Measurements from ENCODE around the gene RNF150. TPM values are rescaled to one million over a fixed set of nuclear protein-coding genes. Genes with fewer than 3 reads are reported as not detected.

RNF150 gene
- total RNA-seq, 1 experiment from 2014 or later, result 4.4 TPM

- Histone ChIP-seq H3K9me3 (ENCODE audit: control insufficient read depth, low read depth, low read length) (no peaks in the 10 kb centered on the region), H3K23ac (ENCODE audit: insufficient read length, low read depth, low read length) (no peak overlapping the region), H3K4ac (ENCODE audit: low read depth, low read length) (no peak overlapping the region), H3K79me1 (ENCODE audit: insufficient read depth, low read depth, low read length, poor library complexity, severe bottlenecking) (no peaks in the 10 kb centered on the region), H4K5ac (ENCODE audit: insufficient read length, low read depth, low read length) (no peak overlapping the region), H2BK120ac (ENCODE audit: low read depth, low read length, poor library complexity, severe bottlenecking) (no peak overlapping the region), H3K23me2 (ENCODE audit: insufficient read length, low read depth, low read length, poor library complexity, severe bottlenecking) (no peaks in the 10 kb centered on the region), H3K79me2 (ENCODE audit: insufficient read depth, low read length) (no peaks in the 10 kb centered on the region), H2AFZ (ENCODE audit: low read length) (no peak overlapping the region), H3T11ph (ENCODE audit: low read length) (no peak overlapping the region), H3K9ac (ENCODE audit: extremely low read depth, insufficient read length, low read length) (no peak overlapping the region), H3K4me2 (ENCODE audit: insufficient read depth, insufficient read length, low read length) (no peak overlapping the region), H4K20me1 (ENCODE audit: control insufficient read depth, insufficient read depth, insufficient read length) (no peaks in the 10 kb centered on the region), H2BK20ac (ENCODE audit: low read depth, low read length, poor library complexity, severe bottlenecking) (no peak overlapping the region), H4K8ac (replicated peaks; ENCODE audit: insufficient read length, low read depth, low read length) (no peak overlapping the region), H3K56ac (ENCODE audit: insufficient read length, low read depth, low read length) (no peak overlapping the region), H2BK5ac (ENCODE audit: insufficient read length, low read length) (no peak overlapping the region), H3K27ac (ENCODE audit: insufficient read length, low read depth, low read length) (no peak overlapping the region), H3K27me3 (ENCODE audit: insufficient read depth, low read length) (no peaks in the 10 kb centered on the region), H4K91ac (ENCODE audit: insufficient read length, low read depth, low read length) (no peak overlapping the region), H2AK5ac (ENCODE audit: insufficient read length, low read length) (no peak overlapping the region), H2BK12ac (ENCODE audit: insufficient read length, low read depth, low read length) (no peak overlapping the region), H3K14ac (ENCODE audit: insufficient read depth, low read length) (no peak overlapping the region), H3K18ac (ENCODE audit: insufficient read length, low read depth, low read length) (no peak overlapping the region), H3K4me1 (ENCODE audit: insufficient read depth, low read length) (no peaks in the 10 kb centered on the region), H2BK15ac (ENCODE audit: low read depth, low read length) (no peak overlapping the region)
- Mint-ChIP-seq H3K4me1 (no peaks in the 10 kb centered on the region), H3K36me3 (ENCODE audit: insufficient read depth in 1 of 3, low read depth in 3 of 3) (no peaks in the 10 kb centered on the region; a peak in 1 of 7 replicates), H3K9me3 (no peaks in the 10 kb centered on the region; a peak in 1 of 5 replicates), H3K4me3 (no peak overlapping the region), H3K27ac (no peak overlapping the region), H3K27me3 (ENCODE audit: low read depth) (no peaks in the 10 kb centered on the region)
- no CpG with 5 or more reads among the region's 1 CpG for WGBS (ENCODE audit: extremely low coverage, insufficient read length, low lambda C conversion rate)
- TF ChIP-seq CTCF (conservative IDR thresholded peaks at IDR 0.05), result no peak
- DNase-seq, result no peak
Measured at GRCh38 chr4:141027421-141027820, 105.8 kb downstream of the RNF150 start.
